Measurements from ENCODE around the gene ITSN1.

GRCh38 chr21:33860332-33860879 lies 218.1 kb downstream of the ITSN1 start:
- TF ChIP-seq CREB1 (IDR thresholded peaks at IDR 0.05; ENCODE audit: low read depth) (no peak), EP300 (IDR thresholded peaks at IDR 0.05; ENCODE audit: borderline replicate concordance) (no peak), NFIC (IDR thresholded peaks at IDR 0.05) (no peak), CEBPB (IDR thresholded peaks at IDR 0.05) (no peak), RAD21 (IDR thresholded peaks at IDR 0.05; ENCODE audit: low read depth) (no peak), TAF1 (IDR thresholded peaks at IDR 0.05; ENCODE audit: low read depth) (no peak), REST (IDR thresholded peaks at IDR 0.05; ENCODE audit: low read depth) (no peak)
- TF ChIP-seq, protein P1, sequence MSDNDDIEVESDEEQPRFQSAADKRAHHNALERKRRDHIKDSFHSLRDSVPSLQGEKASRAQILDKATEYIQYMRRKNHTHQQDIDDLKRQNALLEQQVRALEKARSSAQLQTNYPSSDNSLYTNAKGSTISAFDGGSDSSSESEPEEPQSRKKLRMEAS (IDR thresholded peaks at IDR 0.05): no peak

Data from Ishikawa (cell line).